K562 (cell line): ENCODE data around the gene DTL. TPM values are rescaled to one million over a fixed set of nuclear protein-coding genes. Genes with fewer than 3 reads are reported as not detected.

Source experiments
- CBX3 ChIP-seq, 2 experiments: IDR thresholded peaks; 1 replicate in 1 of 2; 2 replicates in 1 of 2; pipeline ENCODE4 v1.6.1; 2012; ENCODE audit warnings: inconsistent platforms in 2 of 2, low read length in 2 of 2, borderline replicate concordance in 1 of 2, control low read depth in 1 of 2
- JUND ChIP-seq, 2 experiments: IDR thresholded peaks; 2 replicates in 1 of 2; 3 replicates in 1 of 2; pipeline ENCODE4 v1.6.1; 2011; ENCODE audit warnings: borderline replicate concordance in 2 of 2, low read depth in 2 of 2, low read length in 2 of 2, improper control_type of control experiment in 1 of 2, missing biosample characterization in 1 of 2, missing genetic modification characterization in 1 of 2, missing genetic modification reagents in 1 of 2
- SREBF1 ChIP-seq: fragments of 150-350 bp; IDR thresholded peaks from 2 replicates; pipeline ENCODE4 v1.6.1; 2014; ENCODE audit warnings: antibody characterized with exemption, low read depth, low read length, borderline replicate concordance
- TEAD1 ChIP-seq, 2 experiments: fragments of 450-650 bp in 1 of 2; sonication (generic) in 1 of 2; formaldehyde crosslinking; IDR thresholded peaks; 2 replicates each; pipeline versions ENCODE4 v1.4.0 to v1.8.0; 2020 to 2022; ENCODE audit warnings: mild to moderate bottlenecking in 2 of 2, missing genetic modification reagents in 1 of 2
- polyA plus RNA-seq, 8 experiments: library from polyadenylated mRNA; depleted of rRNA in 4 of 8; stranded (reverse) in 5 of 8; unstranded in 3 of 8; fragments of >200 nt; fragmentation: Nextera tagmentation in 2 of 8; fragmentation: Illumina TruSeq in 1 of 8; extraction: Ambion mirVana in 2 of 8; extraction: Trizol in 1 of 8; gene quantifications; 2 replicates each; pipeline versions ENCODE4 v1.2.1 to v1.2.3, GENCODE V29; 2011 to 2014; ENCODE audit warnings: inconsistent platforms in 1 of 8, missing spikeins in 1 of 8
- total RNA-seq, 7 experiments: library from RNA; depleted of rRNA in 6 of 7; stranded (reverse); fragments of >200 nt in 6 of 7; fragmentation: Illumina TruSeq in 2 of 7; extraction: Trizol in 2 of 7; gene quantifications; 2 replicates each; pipeline versions ENCODE4 v1.2.1 to v1.2.3, GENCODE V29; 2011 to 2021; ENCODE audit warnings: low replicate concordance in 1 of 7
- TF ChIP-seq, protein P1 (sequence below), 2 experiments: fragments of 450-650 bp; IDR thresholded peaks; 2 replicates each; pipeline ENCODE4 v1.6.1; 2018; ENCODE audit warnings: mild to moderate bottlenecking in 2 of 2, low read depth in 1 of 2; ENCODE audit not compliant: partially characterized antibody in 2 of 2
- TF ChIP-seq, protein P2 (sequence below): IDR thresholded peaks from 2 replicates; pipeline ENCODE4 v1.6.1; 2011; ENCODE audit warnings: borderline replicate concordance, low read depth, mild to moderate bottlenecking, moderate library complexity, low read length; ENCODE audit not compliant: insufficient read depth, poor library complexity, severe bottlenecking
- TF ChIP-seq, protein P3 (sequence below): sonication (generic); formaldehyde crosslinking; IDR thresholded peaks from 2 replicates; pipeline ENCODE4 v1.4.0; 2020; ENCODE audit warnings: mild to moderate bottlenecking, missing genetic modification reagents
- TF ChIP-seq, protein P4 (sequence below): fragments of 200-800 bp; sonication (Bioruptor generic); IDR thresholded peaks from 2 replicates; pipeline ENCODE4 v1.6.1; 2017; ENCODE audit warnings: missing genetic modification characterization, missing compliant biosample characterization
- TF ChIP-seq, protein P5 (sequence below): sonication (generic); formaldehyde crosslinking; IDR thresholded peaks from 2 replicates; pipeline ENCODE4 v1.8.0; 2022; ENCODE audit warnings: mild to moderate bottlenecking, missing genetic modification reagents

Gene DTL
- total and polyA plus RNA-seq, 9 of the 15 experiments (the other 6 are each of a cell fraction or from before 2014, with no cell fraction given) = 38.3 to 81.0 (median 63.2) TPM

DNA sequence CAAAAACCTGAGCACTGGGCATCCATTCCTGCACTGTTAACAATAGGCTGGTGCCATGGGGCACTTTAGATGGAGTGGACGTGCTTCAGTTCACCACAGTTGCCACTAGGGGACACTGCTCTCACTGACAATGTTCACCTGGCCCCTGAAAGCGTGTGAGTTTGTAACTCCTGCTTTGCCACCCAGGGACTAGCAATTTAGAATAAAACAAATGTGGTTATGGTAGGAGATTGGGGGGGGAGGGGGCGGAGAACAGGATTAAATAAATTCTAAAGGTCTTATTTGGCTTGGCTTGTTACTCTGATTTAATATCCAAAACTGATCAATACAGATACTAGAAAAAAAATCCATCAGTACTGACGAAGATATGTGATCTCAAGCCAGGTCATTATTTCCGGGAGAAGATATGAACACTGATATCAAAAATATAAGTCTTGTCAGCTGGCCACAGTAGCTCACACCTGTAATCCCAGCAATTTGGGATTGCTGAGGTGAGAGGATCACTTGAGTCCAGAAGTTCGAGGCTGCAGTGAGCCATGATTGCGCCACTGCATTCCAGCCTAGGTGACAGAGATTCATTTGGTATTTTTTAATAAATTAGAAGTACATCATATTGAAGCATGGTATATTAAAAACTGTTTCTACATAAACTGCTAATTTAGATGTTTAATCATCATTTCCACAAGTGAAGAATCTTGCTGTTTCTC is 23.4 kb upstream of the DTL start (continued):
- TF ChIP-seq JUND (IDR thresholded peaks at IDR 0.05; ENCODE audit: borderline replicate concordance, low read depth, low read length) = peak; percentile 31; the same call in 1 of the 2 replicates
- no peak for TF ChIP-seq JUND (tag; IDR thresholded peaks at IDR 0.05; ENCODE audit: borderline replicate concordance, low read depth, low read length)
- TF ChIP-seq SREBF1 = no peak
- TF ChIP-seq, protein P1, sequence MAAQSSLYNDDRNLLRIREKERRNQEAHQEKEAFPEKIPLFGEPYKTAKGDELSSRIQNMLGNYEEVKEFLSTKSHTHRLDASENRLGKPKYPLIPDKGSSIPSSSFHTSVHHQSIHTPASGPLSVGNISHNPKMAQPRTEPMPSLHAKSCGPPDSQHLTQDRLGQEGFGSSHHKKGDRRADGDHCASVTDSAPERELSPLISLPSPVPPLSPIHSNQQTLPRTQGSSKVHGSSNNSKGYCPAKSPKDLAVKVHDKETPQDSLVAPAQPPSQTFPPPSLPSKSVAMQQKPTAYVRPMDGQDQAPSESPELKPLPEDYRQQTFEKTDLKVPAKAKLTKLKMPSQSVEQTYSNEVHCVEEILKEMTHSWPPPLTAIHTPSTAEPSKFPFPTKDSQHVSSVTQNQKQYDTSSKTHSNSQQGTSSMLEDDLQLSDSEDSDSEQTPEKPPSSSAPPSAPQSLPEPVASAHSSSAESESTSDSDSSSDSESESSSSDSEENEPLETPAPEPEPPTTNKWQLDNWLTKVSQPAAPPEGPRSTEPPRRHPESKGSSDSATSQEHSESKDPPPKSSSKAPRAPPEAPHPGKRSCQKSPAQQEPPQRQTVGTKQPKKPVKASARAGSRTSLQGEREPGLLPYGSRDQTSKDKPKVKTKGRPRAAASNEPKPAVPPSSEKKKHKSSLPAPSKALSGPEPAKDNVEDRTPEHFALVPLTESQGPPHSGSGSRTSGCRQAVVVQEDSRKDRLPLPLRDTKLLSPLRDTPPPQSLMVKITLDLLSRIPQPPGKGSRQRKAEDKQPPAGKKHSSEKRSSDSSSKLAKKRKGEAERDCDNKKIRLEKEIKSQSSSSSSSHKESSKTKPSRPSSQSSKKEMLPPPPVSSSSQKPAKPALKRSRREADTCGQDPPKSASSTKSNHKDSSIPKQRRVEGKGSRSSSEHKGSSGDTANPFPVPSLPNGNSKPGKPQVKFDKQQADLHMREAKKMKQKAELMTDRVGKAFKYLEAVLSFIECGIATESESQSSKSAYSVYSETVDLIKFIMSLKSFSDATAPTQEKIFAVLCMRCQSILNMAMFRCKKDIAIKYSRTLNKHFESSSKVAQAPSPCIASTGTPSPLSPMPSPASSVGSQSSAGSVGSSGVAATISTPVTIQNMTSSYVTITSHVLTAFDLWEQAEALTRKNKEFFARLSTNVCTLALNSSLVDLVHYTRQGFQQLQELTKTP (IDR thresholded peaks at IDR 0.05; ENCODE audit: low read depth in 1 of 2, partially characterized antibody in 2 of 2) = no peak
- 0 out of 4 replicates have a peak, but pooled peaks of 1 of the 2 experiments have one; percentile 32 for TF ChIP-seq TEAD1 (CRISPR knock-in tag; IDR thresholded peaks at IDR 0.05)
- TF ChIP-seq, protein P2, sequence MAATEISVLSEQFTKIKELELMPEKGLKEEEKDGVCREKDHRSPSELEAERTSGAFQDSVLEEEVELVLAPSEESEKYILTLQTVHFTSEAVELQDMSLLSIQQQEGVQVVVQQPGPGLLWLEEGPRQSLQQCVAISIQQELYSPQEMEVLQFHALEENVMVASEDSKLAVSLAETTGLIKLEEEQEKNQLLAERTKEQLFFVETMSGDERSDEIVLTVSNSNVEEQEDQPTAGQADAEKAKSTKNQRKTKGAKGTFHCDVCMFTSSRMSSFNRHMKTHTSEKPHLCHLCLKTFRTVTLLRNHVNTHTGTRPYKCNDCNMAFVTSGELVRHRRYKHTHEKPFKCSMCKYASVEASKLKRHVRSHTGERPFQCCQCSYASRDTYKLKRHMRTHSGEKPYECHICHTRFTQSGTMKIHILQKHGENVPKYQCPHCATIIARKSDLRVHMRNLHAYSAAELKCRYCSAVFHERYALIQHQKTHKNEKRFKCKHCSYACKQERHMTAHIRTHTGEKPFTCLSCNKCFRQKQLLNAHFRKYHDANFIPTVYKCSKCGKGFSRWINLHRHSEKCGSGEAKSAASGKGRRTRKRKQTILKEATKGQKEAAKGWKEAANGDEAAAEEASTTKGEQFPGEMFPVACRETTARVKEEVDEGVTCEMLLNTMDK = peak; percentile 43
- TF ChIP-seq, protein P3, sequence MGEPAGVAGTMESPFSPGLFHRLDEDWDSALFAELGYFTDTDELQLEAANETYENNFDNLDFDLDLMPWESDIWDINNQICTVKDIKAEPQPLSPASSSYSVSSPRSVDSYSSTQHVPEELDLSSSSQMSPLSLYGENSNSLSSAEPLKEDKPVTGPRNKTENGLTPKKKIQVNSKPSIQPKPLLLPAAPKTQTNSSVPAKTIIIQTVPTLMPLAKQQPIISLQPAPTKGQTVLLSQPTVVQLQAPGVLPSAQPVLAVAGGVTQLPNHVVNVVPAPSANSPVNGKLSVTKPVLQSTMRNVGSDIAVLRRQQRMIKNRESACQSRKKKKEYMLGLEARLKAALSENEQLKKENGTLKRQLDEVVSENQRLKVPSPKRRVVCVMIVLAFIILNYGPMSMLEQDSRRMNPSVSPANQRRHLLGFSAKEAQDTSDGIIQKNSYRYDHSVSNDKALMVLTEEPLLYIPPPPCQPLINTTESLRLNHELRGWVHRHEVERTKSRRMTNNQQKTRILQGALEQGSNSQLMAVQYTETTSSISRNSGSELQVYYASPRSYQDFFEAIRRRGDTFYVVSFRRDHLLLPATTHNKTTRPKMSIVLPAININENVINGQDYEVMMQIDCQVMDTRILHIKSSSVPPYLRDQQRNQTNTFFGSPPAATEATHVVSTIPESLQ (CRISPR knock-in tag) = no peak
- TF ChIP-seq, protein P4, sequence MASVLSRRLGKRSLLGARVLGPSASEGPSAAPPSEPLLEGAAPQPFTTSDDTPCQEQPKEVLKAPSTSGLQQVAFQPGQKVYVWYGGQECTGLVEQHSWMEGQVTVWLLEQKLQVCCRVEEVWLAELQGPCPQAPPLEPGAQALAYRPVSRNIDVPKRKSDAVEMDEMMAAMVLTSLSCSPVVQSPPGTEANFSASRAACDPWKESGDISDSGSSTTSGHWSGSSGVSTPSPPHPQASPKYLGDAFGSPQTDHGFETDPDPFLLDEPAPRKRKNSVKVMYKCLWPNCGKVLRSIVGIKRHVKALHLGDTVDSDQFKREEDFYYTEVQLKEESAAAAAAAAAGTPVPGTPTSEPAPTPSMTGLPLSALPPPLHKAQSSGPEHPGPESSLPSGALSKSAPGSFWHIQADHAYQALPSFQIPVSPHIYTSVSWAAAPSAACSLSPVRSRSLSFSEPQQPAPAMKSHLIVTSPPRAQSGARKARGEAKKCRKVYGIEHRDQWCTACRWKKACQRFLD (CRISPR knock-in tag) = no peak
- TF ChIP-seq, protein P5, sequence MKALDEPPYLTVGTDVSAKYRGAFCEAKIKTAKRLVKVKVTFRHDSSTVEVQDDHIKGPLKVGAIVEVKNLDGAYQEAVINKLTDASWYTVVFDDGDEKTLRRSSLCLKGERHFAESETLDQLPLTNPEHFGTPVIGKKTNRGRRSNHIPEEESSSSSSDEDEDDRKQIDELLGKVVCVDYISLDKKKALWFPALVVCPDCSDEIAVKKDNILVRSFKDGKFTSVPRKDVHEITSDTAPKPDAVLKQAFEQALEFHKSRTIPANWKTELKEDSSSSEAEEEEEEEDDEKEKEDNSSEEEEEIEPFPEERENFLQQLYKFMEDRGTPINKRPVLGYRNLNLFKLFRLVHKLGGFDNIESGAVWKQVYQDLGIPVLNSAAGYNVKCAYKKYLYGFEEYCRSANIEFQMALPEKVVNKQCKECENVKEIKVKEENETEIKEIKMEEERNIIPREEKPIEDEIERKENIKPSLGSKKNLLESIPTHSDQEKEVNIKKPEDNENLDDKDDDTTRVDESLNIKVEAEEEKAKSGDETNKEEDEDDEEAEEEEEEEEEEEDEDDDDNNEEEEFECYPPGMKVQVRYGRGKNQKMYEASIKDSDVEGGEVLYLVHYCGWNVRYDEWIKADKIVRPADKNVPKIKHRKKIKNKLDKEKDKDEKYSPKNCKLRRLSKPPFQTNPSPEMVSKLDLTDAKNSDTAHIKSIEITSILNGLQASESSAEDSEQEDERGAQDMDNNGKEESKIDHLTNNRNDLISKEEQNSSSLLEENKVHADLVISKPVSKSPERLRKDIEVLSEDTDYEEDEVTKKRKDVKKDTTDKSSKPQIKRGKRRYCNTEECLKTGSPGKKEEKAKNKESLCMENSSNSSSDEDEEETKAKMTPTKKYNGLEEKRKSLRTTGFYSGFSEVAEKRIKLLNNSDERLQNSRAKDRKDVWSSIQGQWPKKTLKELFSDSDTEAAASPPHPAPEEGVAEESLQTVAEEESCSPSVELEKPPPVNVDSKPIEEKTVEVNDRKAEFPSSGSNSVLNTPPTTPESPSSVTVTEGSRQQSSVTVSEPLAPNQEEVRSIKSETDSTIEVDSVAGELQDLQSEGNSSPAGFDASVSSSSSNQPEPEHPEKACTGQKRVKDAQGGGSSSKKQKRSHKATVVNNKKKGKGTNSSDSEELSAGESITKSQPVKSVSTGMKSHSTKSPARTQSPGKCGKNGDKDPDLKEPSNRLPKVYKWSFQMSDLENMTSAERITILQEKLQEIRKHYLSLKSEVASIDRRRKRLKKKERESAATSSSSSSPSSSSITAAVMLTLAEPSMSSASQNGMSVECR (CRISPR knock-in tag) = no peak
- TF ChIP-seq CBX3 (IDR thresholded peaks at IDR 0.05; ENCODE audit: borderline replicate concordance in 1 of 2, low read length in 2 of 2) = no peak
